Colonic mucosa (tissue), 4 donors: ENCODE data around the gene TTLL11. TPM values are rescaled to one million over a fixed set of nuclear protein-coding genes. Genes with fewer than 3 reads are reported as not detected.

ENCODE experiments used
- DNase-seq: peaks from one replicate; pipeline ENCODE4 v3.0.0-alpha.2; 2020
- H3K27ac ChIP-seq: fragments of 200-600 bp; one replicate; pipeline ENCODE4 v1.8.0; 2021
- H3K27me3 ChIP-seq: fragments of 200-600 bp; one replicate; pipeline ENCODE4 v1.8.0; 2021
- H3K36me3 ChIP-seq: fragments of 200-600 bp; one replicate; pipeline ENCODE4 v1.8.0; 2021
- H3K4me1 ChIP-seq: fragments of 200-600 bp; one replicate; pipeline ENCODE4 v1.8.0; 2021; ENCODE audit warnings: mild to moderate bottlenecking
- H3K4me3 ChIP-seq: fragments of 200-600 bp; one replicate; pipeline ENCODE4 v1.8.0; 2021
- H3K9ac ChIP-seq, 2 donors: one replicate each; pipeline ENCODE4 v1.7.0; 2013; ENCODE audit warnings: control low read depth in 2 of 2, low read depth in 2 of 2, low read length in 2 of 2
- H3K9me3 ChIP-seq: fragments of 200-600 bp; one replicate; pipeline ENCODE4 v1.8.0; 2021
- CTCF ChIP-seq: fragments of 200-600 bp; IDR thresholded peaks from one replicate; pipeline ENCODE4 v1.8.0; 2022; ENCODE audit warnings: antibody characterized with exemption, mild to moderate bottlenecking
- intact Hi-C: fragments of 100-400 bp; cut with DNase I; formaldehyde crosslinking; loops from one replicate; pipeline ENCODE4 v1.14.1; 2022
- total RNA-seq, 2 donors: library from RNA; stranded (reverse); fragmentation: NEBNext Ultra II Directional in 1 of 2; extraction: Animal tissue kit (Norgen Biotek cat#: 25700) in 1 of 2; gene quantifications; one replicate each; pipeline ENCODE4 v1.2.1, GENCODE V29; 2021
- donor health status: healthy.
- donor health status: DM: no; HTN: no; CAD: no.
- donor health status: DM: no; HTN: no; CAD: no.

Gene TTLL11
- total RNA-seq, 2 donors from 2014 or later = 5.1 to 5.5 TPM

GRCh38 chr9:122111413-122112085, 18.4 kb upstream of the TTLL11 start:
- Histone ChIP-seq H3K9ac (no peak overlapping the region), H3K27ac (no peak overlapping the region), H3K4me3 (no peak overlapping the region), H3K36me3 (no peaks in the 10 kb centered on the region), H3K27me3 (peaks cover 5% of the 10 kb centered on the region), H3K4me1 (no peaks in the 10 kb centered on the region), H3K9me3 (no peaks in the 10 kb centered on the region)
- intact Hi-C loops = no loop called here
- TF ChIP-seq CTCF = no peak
- DNase-seq = no peak

DNA sequence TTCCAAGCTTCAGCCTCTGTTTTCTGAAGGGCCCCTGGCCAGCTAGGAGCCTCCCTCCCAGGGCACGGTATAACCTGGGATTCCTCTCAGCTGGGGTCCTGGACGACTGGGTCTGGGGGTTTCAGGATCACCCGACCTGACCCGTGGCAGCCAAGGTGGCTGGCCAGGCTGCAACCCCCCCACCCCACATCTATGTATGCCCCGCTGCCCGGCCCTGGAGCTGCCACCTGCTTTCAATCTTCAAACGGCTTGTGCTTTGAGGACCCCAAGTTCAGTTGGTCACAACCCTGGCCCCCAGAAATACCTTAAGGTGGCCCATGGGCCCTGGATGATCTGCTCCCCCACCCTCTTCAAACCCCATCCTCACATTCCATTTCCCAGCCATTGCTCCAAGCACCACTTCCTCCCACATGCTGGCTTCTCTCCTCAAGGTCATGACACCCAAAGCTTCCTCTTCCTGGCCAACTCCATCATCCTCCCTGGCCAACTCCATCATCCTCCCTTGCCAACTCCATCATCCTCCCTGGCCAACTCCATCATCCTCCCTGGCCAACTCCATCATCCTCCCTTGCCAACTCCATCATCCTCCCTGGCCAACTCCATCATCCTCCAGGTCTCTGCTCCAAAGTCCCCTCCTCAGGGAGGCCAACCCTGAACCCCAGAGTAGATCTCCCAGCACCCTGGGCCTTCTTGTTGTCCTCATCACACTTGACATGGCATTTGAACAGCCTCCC, 17.2 kb upstream of the TTLL11 start:
- intact Hi-C loops = no loop called here
- no peaks in the 10 kb centered on the region for H3K4me1 ChIP-seq
- DNase-seq = no peak
- no peaks in the 10 kb centered on the region for H3K9me3 ChIP-seq
- H3K27me3 ChIP-seq = peaks cover 4% of the 10 kb centered on the region
- no peak overlapping the region for H3K4me3 ChIP-seq
- H3K36me3 ChIP-seq = no peaks in the 10 kb centered on the region
- no peak for TF ChIP-seq CTCF
- no peak overlapping the region for H3K9ac ChIP-seq
- no peak overlapping the region for H3K27ac ChIP-seq

- no peaks in the 10 kb centered on the region for H3K36me3 ChIP-seq
- no peak overlapping the region for H3K4me3 ChIP-seq
- no peaks in the 10 kb centered on the region for H3K9me3 ChIP-seq
- DNase-seq = no peak
- H3K4me1 ChIP-seq = no peaks in the 10 kb centered on the region
- no peaks in the 10 kb centered on the region for H3K27me3 ChIP-seq
- TF ChIP-seq CTCF = no peak
- no peak overlapping the region for H3K27ac ChIP-seq
- H3K9ac ChIP-seq = no peak overlapping the region
- intact Hi-C loops = no loop called here
Observed at GRCh38 chr9:122109035-122109813, 16.1 kb upstream of the TTLL11 start.

DNA sequence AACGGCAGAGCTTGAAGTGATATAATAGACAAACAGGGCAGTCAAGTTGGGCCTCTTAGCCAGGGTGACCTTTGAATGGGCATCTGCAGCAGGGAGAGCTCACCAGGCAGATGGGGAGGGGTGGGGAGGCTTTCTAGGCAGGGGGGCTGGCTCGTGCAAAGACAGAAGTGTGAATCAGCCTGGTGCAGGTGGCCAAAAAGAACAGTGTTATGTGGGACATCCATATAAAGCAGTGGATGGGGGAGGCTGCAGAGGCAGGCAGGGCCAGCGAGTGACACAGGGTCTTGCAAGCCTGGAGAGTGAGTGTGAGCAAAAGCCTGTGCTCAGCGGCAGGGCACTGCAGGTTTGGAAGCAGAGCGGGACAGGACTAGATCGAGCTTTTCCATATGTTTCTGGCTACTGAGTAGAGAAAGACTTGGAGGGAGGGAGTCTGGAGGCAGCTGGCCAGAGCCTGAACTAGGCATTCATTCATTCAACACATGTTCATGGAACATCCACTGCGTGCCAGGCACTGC, 14.2 kb upstream of the TTLL11 start:
- no peak overlapping the region for H3K4me3 ChIP-seq
- no peak overlapping the region for H3K27ac ChIP-seq
- no peaks in the 10 kb centered on the region for H3K9me3 ChIP-seq
- intact Hi-C loops = no loop called here
- no peak overlapping the region for H3K9ac ChIP-seq
- no peak for DNase-seq
- TF ChIP-seq CTCF = no peak
- no peaks in the 10 kb centered on the region for H3K36me3 ChIP-seq
- no peaks in the 10 kb centered on the region for H3K27me3 ChIP-seq
- H3K4me1 ChIP-seq = no peaks in the 10 kb centered on the region

DNA sequence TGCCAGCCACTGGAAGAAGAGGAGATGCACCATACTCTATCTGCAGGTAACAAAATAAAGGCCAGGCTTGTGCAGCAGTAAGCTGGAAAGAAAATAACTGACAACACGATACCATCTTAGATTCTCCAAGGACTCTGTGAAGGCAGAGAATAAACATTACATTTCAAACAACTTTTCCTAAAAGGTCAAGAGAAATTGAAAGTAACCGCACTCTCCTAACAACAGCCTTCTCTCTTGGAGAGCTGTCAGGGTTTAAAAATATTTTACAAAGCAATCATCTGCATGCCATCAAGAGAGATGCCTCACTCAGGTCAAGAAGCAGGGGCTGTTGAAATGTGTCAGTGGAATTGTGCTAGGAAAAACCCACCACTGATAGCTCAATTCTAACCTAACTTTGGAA, 13.5 kb upstream of the TTLL11 start:
- no peaks in the 10 kb centered on the region for H3K9me3 ChIP-seq

More for the DNA sequence above, 13.5 kb upstream of the TTLL11 start:
- Histone ChIP-seq H3K4me1 (no peaks in the 10 kb centered on the region), H3K9ac (no peak overlapping the region), H3K36me3 (no peaks in the 10 kb centered on the region), H3K27ac (no peak overlapping the region), H3K4me3 (no peak overlapping the region), H3K27me3 (no peaks in the 10 kb centered on the region)
- no peak for DNase-seq
- intact Hi-C loops = no loop called here
- no peak for TF ChIP-seq CTCF
